Fibroblast of lung (primary cell): ENCODE data around the gene TLK2.
"Not testable (repeated sequence)": the region's sequence is repeated elsewhere in the genome, so short reads cannot be mapped to it uniquely, and the experiment has no call there.

ENCODE experiments used
- EZH2 ChIP-seq: IDR thresholded peaks from 2 replicates; pipeline ENCODE4 v1.5.1; 2012; ENCODE audit warnings: low read length, control low read depth, mild to moderate bottlenecking; ENCODE audit errors: missing control alignments
- TF ChIP-seq, protein P1 (sequence below), 2 donors: IDR thresholded peaks in 1 of 2; conservative IDR thresholded peaks in 1 of 2; 1 replicate in 1 of 2; 2 replicates in 1 of 2; pipeline ENCODE4 v1.5.1; 2011 to 2012; ENCODE audit warnings: low read length in 2 of 2, control low read depth in 1 of 2, inconsistent platforms in 1 of 2, low read depth in 1 of 2, mild to moderate bottlenecking in 1 of 2

DNA sequence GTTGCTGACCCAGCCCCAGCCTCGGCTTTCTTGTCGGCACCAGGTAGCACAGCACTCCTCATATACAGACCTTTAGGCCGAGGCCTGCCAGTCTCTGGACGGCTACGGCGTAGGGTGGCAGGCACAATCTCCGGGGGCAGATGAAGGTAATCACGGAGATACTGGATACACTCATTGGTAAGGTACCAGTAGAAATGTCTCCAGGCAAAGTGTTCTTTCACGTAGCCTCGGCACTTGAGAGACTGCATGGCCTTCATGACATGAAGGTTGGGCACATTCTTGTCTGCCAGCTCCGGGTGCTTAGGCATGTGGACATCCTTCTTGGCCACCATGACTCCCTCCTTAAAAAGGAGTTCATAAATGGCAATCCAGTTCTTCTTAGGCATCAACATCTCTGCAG lies 37.8 kb downstream of the TLK2 start:
- TF ChIP-seq, protein P1, sequence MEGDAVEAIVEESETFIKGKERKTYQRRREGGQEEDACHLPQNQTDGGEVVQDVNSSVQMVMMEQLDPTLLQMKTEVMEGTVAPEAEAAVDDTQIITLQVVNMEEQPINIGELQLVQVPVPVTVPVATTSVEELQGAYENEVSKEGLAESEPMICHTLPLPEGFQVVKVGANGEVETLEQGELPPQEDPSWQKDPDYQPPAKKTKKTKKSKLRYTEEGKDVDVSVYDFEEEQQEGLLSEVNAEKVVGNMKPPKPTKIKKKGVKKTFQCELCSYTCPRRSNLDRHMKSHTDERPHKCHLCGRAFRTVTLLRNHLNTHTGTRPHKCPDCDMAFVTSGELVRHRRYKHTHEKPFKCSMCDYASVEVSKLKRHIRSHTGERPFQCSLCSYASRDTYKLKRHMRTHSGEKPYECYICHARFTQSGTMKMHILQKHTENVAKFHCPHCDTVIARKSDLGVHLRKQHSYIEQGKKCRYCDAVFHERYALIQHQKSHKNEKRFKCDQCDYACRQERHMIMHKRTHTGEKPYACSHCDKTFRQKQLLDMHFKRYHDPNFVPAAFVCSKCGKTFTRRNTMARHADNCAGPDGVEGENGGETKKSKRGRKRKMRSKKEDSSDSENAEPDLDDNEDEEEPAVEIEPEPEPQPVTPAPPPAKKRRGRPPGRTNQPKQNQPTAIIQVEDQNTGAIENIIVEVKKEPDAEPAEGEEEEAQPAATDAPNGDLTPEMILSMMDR (conservative IDR thresholded peaks at IDR 0.05 in 1 of 2, IDR thresholded peaks at IDR 0.05 in 1 of 2; ENCODE audit: low read depth in 1 of 2, low read length in 2 of 2), result not testable (repeated sequence)
- not testable (repeated sequence) for TF ChIP-seq EZH2
